Right forelimb (tissue), 1 donor: Measurements from ENCODE around the gene FAM222A.
A peak's percentile ranks its signal among the peaks of the same experiment; 100 is the strongest.

Source experiments
- DNase-seq: peaks from one replicate; pipeline ENCODE4 v3.0.0-alpha.2; 2018

Gene FAM222A

DNA sequence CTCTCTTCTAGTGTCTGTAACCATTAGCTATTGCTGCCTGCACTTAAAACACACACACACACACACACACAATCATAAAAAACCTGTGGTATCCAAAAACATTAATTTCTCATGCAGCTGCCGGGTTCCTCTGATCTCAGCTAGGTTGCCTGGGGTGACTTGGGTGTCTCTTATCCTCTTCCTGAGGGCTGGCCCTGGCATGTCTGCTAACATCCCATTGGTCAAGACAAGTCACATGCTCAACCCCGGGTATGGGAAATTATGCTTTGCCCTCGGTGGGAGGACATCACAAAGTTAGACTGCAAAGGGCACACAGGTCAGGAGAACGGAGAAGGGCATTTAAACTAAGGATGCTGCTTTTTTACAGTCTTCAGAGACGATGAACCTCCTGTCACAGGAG, 63.9 kb downstream of the FAM222A start:
- DNase-seq = no peak

DNA sequence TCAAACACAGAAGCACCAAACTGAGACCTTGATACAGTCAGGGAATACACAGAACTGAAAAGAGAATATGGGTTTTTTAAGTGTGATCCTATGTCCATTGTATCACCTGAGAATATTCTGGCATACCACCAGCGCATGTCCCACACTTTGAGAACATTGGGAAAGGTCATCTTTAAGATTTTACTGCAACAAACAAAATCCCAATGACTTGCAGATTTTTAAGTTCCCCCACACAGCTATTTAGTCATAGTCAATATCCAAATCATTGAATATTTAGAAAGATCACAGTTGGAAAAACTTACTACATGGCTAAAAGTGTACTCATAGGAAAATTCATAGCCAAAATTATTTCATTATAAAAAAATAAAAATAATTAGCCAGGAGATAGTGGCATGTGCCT, 65.1 kb downstream of the FAM222A start:
- DNase-seq = no peak

DNA sequence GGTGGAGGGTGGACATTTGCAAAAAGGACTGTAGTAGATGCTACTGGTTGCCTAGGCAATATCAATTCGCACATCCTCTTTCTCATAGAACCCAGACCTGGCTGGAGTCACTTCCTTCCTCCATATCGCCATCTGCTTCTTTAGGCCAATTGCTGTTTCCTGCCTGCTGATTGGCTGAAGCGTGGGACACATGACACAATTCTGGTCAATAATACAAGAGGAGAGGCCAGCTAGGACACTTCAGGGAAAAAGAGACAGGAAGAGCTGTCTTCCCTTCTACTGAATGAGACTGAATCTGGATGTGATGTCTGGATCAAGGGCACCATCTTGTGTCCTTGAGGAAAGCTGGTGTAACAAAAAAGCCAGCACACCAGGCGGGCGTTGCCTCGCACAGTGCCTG, 65.8 kb downstream of the FAM222A start:
- no peak for DNase-seq

DNA sequence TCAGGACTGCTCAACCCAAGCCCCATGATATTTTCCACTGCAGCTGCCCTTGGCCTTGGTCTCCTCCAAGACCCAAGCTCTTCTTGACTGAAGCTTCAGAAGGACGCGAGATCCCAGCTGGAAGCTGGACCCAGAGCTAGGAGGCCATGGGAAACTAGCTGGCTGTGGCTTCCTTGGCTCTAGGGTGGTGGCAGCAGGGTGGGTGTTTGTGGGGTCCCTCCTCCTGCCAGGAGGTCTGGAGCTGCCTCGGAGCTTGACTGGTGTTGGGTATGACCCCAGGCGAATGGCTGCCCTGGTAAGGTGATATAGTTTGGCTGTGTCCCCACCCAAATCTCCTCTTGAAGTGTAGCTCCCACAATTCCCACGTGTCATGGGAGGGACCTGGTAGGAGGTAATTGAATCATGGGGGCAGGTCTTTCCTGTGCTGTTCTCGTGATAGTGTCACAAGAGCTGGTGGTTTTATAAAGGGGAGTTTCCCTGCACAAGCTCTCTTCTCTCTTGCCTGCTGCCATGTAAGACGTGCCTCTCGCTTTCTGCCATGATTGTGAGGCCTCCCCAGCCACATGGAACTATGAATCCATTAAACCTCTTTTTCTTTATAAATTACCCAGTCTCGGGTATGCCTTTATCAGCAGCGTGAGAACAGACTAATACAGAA, 68.2 kb downstream of the FAM222A start:
- DNase-seq = no peak

DNA sequence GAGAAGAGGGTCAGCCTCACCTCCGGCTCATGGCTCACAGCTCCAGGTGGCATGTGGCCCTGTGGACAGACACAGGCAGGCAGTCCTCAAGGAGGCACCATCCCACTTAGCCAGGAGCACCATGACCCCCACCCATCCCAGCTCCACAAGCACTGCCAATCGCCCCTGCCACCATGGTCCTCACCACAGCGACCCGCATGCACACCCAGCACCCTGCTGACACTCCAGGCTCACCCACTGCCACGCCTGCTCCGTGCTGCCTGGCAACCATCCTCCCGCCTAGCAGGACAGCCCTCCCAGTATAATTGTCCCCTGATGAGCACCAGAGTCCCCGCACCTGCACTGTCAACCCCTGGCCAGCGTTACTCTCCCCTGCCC, 68.7 kb downstream of the FAM222A start:
- DNase-seq = no peak

DNA sequence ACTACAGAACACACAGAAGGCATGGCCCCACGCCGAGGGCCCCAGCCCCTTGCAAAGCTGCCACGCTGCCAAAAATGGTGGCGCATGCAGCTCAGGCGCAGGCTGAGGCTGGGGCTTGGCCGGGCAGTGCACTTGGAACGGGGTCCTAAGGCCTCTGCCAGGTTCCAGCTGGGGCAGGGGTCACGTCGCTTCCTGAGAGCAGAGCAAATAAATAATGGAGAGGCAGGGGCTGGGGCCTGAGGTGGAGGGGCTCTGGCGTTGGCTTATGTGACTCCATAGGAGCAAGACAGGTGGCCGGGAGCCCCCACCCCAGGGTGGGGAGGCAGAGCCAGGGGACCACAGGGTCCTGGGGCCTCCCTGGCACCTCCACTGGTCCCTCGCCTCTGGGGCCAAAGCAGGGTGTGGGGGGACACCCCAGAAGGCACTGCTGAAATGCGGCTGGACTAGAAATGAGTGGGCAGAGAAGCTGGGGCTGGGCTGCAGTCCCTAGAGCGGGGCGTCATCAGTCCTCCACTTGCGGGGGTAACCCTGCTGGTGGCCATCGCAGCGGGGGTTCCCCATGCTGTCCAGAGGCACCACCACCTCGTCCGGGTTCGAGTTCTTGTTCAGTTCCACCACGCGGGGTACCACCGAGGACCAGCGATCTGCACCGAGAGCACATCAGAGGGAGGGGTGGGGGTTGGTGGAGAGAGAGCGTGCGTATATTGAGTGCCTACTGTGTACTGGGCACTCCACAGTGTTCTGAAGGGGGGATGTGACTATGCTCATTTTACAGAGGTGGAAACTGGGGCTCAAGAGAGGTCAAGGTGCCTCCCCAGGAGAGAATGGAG, 69.7 kb downstream of the FAM222A start:
- DNase-seq = no peak

DNA sequence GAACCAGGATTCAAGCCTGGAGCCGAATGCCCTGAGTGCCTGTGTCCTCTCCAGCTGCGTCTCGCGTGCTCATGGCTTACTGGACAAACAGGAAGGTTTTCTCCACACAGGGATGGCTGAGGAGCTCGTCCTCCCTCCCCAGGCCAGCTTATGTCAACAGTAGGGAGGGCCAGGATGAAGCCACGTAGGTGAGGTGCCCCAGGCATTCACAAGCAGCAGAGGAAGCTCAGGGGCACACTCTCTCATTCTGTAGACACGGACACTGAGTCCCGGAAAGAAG, 70.3 kb downstream of the FAM222A start:
- DNase-seq = no peak

DNA sequence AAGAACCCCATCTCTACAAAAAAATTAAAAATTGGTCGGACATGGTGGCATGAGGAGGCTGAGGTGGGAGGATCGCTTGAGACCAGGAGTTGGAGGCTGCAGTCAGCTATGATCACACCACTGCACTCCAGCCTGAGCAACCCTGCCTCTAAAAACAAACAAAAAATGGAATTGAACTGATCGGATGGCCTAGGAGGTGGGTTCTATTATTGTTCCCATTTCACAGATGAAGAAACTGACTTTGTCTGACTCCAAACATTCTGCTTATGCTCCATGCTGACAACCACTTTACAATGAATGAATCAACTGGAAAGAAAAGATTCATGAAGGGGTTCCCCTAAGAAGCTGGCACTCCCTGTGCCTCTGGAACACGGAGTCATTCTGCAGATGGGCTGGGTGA, 72.2 kb downstream of the FAM222A start:
- DNase-seq = no peak

DNA sequence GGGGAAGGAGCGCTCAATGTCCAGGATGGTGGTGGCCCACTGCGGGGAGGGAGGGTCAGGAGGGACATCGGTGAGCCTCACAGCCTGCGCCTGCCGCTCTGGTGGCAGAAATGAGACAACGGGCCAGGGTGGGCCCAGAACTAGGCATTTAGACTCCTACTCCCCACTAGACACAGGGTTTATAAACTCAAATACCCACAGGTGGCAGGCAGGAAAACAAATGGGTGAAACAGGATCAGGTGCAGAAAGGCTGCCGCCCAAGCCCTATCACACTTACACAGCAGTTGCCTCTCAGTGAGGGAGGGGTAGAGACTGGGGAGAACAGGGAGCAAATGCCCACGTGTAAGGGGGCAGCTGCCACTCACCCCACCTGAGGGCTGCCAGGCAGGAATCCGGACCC, 73.2 kb downstream of the FAM222A start:
- DNase-seq = no peak

DNA sequence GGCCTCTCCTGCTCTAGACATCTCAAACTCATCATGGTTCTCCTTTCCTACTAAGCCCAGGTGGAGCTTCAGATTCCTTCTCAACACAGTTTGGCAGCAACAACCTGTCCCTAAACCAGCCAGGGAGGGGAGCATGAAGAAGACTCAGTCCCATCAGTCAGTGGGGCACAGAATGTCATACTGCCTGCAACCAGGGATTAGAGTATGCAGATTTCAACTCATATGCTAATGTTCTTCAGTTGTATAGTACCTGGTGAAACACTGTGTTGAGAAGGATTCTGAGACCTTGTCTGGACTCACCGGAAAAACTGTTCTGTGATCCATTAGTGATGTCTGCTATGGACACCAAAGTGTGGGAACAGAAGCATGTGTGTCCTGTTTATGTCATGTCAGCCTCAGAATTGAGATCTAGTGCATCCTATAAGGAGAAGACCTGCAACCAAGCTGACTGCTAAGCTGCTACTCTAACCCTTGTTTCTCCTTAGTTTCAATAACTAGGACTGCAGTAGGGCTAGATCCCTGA, 76.0 kb downstream of the FAM222A start:
- no peak for DNase-seq

DNA sequence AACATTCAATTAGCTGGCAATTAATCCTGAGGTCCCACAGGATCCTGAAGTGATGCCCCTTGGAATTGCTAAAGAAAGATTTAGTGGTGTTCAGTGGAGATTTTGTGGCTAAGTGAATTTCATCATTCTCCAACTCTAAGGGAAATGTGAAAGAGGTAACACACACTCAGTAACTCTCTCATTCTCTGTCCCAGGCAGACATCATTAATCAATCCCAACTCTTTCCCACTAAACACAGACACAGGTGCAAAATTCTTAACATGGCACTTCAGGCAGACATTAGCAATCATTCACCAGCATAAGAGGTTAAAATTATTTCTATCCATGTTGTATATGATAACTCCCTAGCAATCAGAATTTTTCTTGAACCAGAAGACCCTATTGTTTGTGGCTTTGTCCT, 79.4 kb downstream of the FAM222A start:
- no peak for DNase-seq

DNA sequence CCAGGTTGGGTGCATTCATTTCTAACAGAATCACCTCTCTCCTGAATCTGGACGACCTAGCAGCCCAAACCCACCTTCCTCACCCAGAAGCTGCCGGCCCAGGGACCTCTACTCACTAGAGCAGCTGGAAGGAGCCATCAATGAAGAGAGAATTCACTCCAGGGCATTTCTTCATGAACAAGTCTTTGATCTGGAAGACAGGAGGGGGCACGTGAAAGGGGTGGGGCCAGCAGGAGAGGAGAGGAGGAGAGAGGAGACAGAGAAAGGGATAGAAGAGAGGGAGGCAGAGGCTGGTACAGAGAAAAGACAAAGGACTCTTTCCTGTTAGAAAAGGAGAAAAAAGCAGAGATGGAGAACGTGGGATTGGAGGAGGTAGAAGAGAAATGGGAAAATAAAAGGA, 79.8 kb downstream of the FAM222A start:
- DNase-seq = no peak

DNA sequence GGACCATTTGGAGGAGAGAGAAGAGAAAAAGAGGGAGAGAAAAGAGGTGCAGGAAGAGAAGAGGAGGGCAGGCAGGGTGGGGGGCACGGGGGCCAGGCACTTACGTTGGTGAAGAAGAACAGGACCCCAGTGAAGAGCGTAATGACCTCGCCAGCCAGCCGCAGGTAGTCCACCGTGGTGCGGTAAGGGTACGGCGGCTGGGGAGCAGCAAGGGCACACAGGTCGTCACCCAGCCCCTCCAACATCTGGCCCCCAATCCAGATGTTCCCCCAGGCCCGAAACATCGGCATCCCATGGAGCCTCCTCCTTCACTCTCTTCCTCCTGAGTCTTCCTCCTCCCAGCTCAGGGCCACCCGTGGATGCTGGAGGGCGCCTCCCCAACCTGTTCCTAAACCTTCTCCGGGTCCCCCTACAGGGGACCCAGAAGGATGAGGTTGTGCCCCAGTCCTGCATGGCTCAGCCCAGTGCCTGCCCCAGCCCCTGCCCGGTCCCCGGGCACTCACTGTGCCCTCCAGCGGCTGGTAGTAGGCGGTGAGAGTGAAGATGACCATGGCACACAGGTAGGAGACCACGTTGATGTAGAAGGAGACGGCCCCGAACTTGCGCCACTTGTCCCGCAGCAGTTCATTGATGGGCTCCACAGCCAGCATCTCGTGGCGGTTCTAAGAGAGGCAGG, 80.3 kb downstream of the FAM222A start:
- no peak for DNase-seq

DNA sequence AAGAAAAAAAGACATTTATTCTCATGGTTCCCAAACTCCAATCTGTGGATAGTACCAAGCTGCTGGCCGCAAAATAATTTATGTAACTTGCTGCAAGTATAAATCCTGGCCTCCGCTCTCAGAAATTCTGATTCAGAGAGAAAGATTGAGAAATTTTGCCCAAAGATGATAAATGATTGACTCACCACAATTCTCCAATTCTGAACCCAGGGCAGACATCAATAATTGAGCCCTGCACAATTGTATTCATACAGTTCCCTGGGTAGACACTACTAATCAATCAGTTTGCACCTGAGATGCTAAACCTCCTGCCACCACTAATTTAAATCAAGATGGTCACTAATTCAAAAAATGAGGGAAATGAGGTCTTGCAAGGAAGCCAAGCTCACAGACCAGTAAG, 81.4 kb downstream of the FAM222A start:
- no peak for DNase-seq

DNA sequence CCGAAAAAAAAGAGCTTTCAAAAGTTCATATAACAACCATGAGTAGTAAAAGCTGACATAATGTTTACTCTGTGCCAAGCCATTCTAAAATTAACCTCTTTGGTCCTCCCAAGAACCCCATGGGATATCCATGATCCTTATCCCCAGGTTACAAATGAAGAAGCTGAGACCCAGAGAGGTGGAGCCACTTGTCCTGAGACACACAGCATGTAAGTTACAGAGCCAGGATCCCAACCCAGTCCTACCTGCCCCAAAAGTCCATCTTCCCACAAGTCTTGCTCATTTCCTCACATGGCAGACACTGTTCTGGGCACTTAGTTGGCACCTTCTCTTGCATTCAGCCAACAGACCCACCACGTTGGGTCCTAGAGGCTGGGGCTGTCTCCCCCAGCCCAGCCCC, 82.4 kb downstream of the FAM222A start:
- no peak for DNase-seq

DNA sequence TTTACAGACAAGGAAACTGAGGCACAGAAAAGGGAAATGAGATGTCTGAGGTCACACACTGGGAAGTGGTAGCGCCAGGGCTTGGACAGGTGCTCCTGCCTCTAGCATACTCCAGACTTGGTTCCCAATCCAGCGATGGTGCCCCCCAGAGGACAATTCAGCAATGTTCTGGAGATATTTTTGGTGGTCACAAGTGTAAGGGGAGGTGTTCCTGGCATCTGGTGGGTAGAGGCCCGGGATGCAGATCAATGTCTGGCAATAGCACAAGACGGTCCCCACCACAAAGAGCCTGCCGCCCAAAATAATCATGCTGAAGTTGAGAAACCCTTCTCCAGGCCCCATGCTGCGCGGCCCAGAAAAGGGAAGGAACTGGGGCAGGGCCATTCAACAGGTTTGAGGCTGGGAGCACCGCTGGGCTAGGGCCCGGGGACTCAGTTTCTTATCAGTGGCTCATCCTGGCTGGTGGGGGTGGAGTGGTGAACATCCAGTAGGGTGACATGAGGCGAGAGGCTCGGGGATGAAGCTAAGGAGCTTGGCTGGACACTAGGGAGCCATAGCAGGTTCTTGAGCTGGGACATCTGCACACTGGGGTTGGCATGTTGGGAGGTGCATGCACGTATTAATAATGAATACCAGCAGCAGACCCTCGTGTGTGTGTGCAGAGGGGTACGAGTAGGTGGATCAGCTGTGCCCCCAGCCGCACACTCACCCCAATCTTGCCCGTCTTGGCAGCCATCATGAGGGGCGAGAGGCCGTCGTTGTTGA, 84.5 kb downstream of the FAM222A start:
- no peak for DNase-seq

DNA sequence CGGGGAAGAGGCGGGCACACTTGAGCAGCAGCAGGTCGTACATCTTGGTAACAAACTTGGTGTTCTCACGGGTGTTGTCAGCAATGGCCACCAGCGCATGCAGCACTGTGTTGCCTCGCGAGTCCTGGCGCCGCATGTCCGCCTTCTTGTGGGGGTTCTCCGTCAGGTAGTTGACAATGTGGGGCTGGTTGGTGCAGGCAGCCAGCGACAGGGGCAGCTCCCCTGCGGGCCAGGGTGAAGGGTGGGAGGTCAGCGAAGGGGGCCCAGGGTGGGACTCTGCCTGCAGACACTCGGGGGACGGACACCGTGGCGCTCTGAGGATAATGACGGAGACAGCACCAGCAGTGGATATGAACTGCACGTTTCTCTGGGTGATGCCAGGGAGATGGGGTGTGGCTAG, 85.1 kb downstream of the FAM222A start:
- DNase-seq = no peak

DNA sequence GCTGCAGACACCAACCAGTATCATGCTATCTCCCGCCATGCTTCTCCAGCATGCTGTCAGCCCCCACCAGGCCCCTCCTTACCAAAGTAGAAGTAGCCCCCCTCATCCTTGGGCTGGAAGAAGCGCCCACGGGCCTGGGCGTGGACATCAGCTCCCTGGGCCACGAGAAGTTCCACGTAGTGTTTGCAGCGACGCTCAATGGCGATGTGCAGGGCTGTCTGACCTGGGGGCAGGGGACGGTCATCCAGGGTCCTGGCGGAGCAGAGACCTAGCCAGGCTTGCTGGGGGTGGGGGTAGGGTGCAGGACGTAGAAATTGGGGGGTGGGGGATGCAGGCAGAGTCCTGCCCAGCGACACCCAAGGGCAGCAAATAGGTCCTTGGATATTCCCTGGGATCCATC, 86.9 kb downstream of the FAM222A start:
- no peak for DNase-seq

DNA sequence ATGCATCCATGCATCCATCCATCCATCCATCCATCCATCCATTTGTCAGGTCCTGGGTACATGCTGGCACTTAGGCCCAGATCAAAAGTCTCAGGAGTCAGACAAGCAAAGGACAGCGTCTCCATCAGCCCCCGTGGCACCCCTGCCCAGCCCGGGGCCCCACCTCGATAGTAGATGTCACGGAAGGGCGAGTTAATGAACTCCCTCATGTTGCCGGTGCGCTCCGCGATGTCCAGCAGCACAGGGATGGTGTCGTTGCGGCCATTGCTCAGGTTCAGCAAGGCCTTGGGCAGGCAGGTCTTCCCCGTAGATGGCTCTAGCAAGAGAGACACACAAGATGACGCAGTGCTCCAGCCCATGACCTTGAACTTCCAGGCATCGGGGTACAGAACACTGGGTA, 89.2 kb downstream of the FAM222A start:
- no peak for DNase-seq

DNA sequence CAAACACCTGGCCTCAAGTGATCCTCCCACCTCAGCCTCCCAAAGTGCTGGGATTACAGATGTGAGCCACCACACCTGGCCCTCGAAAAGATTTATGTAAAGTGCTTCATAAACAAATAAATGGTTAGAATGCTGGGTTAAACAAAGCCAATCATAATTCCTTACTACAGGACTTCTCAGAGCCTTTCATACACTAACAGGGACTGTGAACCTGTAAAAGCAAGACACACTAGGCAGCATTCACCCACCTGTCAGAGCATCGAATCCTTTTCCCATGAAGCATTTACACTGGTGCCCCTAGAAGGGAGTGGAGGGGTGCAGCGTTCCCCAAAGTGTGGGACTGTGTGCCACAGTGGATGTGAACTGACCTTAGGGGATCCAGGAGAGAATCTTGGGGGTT, 90.1 kb downstream of the FAM222A start:
- no peak for DNase-seq

DNA sequence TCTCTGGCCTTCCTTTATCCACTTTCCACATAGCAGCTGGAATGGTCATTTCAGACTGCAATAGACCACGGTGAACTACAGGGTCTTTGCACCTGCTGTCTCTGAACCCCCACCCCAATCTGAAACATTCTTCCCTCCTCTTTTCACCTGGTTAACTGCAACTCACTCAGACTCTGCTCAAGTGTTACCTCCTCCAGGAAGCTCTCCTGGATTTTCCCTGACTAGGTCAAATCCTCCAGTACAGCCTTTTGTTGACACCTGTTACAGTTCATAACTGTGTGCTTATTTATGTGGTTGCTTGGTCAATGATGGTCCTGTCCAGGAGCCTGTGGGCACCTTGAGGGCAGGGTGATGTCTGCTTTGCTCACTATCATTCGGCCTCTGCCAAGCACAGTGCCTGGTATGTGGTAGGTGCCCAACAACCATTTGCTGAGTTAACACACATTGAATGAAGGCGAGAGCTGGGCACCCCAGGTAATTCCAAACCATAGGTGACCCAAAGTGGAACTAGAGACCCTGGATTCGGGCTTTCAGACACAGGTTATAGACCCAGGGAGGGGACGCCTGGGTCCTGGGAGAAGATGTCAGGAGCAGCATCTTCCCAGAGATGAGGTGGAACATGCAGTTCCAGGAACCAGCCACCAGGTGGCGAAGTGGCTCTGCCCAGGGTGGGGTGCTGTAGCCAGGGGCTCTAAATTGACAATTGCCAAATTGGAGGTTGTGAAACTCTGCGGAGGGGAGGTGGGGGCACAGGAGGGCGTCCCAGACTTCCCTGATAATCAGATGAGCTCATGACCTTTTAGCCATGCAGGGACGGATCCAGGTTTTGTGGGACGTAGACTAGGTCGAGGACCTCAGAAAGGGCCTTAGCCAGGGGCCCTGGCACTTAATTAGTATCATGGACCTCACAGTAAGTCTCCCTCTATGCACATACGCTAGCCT, 91.5 kb downstream of the FAM222A start:
- DNase-seq = peak; percentile 78

DNA sequence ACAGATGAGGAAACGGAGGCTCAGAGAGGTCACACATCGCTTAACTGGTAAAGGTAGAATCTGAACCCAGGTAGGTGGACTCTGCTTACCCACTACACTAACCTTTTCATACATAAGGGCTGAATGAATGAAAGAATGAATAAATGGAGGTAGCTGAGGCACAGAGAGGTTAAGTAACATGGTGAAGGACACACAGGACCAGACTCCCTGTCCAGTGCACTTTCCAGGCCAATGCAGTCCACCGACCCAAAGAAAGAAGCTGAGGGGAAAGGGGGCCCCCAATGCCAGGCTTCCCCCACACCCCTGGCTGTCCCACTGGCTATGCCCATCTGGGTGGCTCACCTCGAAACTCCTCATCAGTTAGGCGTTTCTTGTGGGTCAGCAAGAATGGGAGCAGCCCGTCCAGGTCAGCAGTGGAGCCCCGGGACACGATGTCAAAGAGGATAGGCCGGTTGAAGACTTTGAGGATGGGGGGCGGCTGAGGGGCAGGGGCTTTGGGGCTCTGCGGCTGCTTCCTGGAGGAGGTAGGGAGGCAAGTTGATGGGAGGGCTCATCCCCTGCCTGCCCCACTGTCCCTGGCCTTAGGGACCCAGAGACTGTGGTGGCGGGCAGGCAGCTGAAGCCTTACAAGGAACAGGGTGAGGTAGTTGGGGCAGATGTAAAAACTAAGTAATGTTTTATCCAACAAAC, 94.5 kb downstream of the FAM222A start:
- no peak for DNase-seq
